ENCODE measurements around the gene MGMT.

Gene MGMT

GRCh38 chr10:129495256-129495655 is 28.2 kb downstream of the MGMT start:
- DNase-seq (ENCODE audit: low spot score), result no peak

GRCh38 chr10:129495698-129496097 is 28.7 kb downstream of the MGMT start:
- DNase-seq (ENCODE audit: low spot score), result no peak

- DNase-seq (ENCODE audit: low spot score), result no peak
These were observed 30.0 kb downstream of the MGMT start for GRCh38 chr10:129497013-129497412.

GRCh38 chr10:129498680-129499079 is 31.6 kb downstream of the MGMT start:
- DNase-seq (ENCODE audit: low spot score), result no peak

DNA sequence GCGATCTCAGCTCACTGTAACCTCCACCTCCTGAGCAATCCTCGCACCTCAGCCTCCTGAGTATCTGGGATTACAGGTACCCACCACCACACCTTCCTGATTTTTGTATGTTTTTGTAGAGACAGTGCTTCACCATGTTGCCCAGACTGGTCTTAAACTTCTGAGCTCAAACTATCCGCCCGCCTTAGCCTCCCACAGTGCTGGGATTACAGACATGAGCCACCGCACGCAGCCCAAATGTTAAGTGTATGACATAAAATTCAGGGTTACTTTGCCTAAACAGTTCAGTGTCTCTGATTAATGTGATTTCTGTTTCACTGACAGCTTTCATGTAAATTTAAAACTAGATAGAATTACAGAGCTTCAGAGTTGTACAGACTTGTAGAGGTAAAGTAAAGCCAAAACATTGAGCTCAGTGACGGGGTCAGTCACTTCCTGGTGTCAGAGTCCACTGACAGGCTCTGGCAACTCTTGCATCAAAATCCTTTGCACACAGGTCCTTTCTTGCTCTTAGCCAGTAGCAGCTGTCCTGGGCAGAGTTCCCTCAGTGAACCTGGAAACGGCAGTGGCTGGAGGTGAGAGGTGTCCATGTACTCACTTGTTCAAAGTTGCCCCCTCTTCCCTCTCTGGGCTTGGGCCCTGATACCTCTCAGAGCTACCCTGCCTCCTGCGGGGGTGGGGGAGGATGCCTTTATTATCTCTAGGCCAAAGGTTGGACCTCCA is 33.7 kb downstream of the MGMT start:
- DNase-seq (ENCODE audit: low spot score), result no peak

DNA sequence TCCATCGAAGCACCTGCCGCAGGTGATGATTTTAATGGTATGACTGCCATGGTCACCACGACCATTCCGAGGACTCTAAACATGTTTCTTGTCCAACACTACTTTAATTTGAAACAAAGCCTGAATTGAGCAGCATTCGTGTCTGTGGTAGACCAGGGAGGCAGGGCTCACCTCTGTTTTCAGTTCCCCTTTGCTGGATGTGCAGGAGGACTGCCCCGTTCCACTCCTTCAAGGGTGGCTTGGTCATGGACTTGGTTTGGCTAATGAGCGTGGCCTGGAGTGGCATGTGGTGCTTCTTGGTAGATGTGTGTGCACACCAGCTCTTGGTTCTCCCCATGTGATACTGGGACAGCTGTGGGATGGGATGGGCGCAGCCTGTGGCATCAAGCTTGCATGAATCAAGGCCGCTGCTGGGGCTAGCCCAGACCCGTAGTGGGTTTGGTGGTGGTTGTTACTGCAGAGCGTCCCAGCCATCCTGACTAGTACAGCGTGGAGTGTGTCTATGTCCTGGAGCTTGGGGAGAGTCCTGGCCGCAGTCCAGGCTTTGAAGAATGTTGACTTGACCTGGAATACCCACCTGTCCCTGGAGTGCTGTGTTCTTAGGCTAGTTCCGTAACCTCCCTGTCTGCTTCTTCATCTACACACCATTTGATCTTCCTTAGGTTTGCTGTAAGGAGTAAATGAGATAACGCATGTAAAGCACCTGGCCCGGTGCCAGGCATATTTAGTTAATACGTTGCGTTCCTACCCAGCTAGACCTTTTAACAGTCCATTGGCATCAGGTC is 34.8 kb downstream of the MGMT start:
- no peak for DNase-seq (ENCODE audit: low spot score)

DNA sequence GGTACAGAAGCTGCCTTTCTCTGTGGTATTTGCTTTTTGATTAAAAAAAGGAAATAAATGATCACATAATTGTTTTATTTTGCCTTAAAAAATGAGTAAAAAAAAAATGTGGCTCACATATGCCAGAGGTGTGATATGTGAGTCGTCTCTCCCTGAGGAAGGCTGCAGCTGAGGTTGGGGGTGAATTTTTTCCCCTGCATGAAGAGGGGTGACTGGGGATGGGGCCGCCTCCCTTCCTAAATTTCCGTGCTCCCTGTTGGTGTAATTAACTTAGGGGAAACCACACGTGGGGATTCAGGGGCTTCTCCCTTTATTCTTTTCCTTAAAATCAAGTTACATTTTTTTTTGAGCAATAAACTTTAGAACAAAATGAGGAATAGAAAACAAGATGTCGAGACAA is 35.4 kb downstream of the MGMT start:
- no peak for DNase-seq (ENCODE audit: low spot score)

DNA sequence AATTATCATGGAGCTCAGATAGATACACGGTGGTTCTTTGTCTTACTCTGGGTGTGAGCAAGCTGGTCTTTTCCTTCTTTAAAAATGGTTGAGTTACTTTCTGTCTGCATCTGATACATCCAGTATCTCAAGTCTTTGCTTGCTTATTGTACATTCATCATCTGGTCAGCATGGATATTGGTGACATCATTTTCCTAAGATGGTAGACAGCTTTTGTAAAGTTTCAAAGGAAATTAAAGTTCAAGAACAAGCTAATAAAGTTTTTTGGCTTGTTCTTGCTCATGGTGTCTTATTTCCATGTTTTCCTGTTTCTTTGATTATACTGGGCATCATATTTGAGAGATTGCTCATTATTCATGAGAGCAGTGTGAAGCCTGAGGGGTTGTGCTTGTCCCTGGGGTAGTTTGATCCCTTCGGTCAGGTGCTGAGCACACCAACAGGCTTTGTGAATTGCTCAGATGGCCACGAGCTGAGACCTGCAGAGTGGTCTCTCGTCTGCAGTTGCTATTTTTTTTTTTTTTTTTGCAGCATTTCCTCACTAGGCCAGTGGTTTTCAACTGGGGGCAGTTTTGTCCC is 38.5 kb downstream of the MGMT start:
- DNase-seq (ENCODE audit: low spot score), result no peak

DNA sequence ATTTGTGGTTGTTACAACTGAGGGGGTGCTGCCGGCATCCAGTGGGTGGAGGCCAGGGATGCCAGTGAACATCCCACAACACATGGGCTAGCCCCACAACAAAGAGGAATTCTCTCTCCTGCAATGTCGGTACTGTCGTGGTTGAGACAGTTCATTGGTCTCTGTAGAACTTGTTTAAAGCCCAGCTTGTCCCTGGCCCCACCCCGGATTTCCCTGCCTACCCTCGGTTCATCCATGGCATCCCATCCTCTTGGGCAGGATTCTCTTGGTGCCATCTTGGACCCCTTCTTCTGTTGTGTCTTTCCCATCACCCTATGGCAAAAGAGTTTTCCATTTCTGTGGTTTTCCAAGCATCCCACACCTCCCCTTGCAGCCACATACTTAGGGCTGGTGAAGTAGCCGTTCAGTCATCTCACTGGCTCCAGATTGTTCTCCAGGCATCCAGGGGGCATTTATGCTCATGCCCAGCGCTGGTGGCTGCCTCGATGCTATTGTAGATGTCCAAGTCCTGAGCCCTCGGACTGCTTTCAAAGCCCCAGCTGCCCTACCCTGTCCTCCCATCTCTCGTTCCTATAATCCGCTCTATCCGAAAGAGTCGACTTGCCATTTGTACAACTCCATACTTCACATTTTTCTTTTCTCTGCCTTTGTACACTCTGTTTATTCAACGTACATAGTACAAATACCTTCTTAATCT is 39.2 kb downstream of the MGMT start:
- no peak for DNase-seq (ENCODE audit: low spot score)

GRCh38 chr10:129507216-129507889 is 40.3 kb downstream of the MGMT start:
- DNase-seq (ENCODE audit: low spot score), result no peak

GRCh38 chr10:129509155-129509554 is 42.1 kb downstream of the MGMT start:
- no peak for DNase-seq (ENCODE audit: low spot score)

DNA sequence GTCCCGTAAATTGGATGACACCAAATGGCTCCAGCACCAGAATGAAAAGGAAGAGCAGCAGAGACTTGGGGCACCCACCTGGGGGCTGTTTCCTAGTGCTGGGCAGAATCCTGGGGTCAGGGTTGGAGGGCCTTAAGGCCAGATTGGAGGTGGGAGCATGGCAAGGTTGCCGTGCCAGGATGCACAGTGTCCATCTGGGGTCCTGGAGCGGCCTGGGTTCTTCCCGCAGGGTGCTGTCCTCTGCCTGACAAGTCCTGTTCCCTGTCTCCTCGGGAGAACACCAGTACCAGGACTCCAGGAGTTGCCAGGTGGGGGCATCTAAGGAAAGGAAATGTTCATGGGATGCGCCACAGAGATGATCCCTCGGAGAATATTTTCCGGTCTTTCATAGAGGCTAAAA is 42.8 kb downstream of the MGMT start:
- DNase-seq (ENCODE audit: low spot score), result no peak

DNA sequence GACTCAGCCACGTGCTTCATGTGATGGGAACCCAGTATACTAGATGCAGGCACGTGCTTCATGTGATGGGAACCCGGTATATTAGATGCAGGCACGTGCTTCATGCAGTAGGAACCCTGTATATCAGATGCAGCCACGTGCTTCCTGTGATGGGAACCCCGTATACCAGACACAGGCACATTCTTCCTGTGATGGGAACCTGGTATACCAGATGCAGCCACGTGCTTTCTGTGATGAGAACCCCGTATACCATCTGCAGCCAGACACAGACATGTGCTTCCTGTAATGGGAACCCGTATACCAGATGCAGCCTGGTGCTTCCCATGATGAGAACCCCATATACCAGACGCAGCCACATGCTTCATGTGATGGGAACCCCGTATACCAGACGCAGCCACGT is 44.0 kb downstream of the MGMT start:
- no peak for DNase-seq (ENCODE audit: low spot score)

GRCh38 chr10:129511758-129512157 is 44.7 kb downstream of the MGMT start:
- no peak for DNase-seq (ENCODE audit: low spot score)

- no peak for DNase-seq (ENCODE audit: low spot score)
These were observed 46.3 kb downstream of the MGMT start for GRCh38 chr10:129513312-129513711.

DNA sequence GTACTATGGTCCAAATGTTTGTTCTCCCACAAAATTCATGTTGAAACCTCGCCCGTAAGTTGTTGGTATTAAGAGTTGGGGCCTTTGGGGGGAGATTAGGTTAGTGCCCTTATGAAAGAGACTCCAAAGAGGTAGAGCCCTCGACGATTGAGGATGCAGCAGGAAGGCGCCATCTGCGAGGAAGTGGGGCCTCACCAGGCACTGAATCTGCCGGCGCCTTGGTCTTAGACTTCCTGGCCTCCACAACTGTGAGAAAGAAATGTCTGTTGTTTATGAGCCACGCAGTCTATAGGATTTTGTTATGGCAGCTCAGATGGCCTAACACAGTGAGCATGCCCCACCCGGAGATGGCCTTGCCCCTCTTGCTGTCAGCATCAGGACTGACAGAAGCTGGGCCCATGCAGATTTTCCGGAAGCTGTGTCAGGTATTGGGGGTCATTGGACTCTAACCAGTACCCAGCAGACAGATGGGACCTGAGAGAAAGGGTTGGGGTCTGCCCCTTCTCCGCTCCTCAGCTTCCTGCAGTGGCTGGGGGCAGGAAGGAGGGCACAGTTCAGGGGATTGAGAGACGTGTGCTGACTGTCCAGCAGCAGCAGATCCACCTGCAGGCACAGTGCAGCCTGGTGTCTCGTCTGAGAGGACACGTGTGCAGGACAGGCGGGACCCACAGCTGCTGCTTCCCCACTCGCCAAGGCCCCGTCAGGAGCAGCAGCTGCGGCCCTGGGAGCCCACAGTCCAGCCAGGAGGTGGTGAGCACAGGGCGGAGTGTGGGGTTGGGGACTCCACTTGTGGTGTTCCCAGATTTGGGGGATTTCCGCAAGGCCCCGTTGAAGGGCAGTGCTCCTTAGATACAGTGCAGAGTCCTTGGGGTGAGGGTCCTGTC is 47.8 kb downstream of the MGMT start:
- no peak for DNase-seq (ENCODE audit: low spot score)

- DNase-seq (ENCODE audit: low spot score), result no peak
These were observed 50.0 kb downstream of the MGMT start for GRCh38 chr10:129516846-129517679.

- no peak for DNase-seq (ENCODE audit: low spot score)
These were observed 50.6 kb downstream of the MGMT start for GRCh38 chr10:129517680-129518057.

DNA sequence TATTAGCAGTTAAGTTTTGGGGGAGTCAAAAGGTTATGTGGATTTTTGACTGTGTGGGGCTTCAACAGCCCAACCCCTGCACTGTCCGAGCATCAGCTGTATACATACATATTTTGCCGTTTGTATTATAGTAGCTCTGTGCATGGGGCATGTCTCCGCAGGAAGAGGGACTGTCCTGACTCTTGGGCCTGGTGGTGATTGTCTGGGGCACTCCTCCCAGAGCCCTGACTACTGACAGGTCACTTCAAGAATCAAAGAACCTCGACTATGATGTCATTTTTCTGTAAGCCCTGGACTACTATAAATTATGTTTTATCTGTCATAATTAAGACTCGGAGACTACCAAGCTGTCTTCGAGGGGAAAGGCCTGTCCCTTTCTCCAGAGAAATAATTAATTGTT is 51.8 kb downstream of the MGMT start:
- DNase-seq (ENCODE audit: low spot score), result no peak

DNA sequence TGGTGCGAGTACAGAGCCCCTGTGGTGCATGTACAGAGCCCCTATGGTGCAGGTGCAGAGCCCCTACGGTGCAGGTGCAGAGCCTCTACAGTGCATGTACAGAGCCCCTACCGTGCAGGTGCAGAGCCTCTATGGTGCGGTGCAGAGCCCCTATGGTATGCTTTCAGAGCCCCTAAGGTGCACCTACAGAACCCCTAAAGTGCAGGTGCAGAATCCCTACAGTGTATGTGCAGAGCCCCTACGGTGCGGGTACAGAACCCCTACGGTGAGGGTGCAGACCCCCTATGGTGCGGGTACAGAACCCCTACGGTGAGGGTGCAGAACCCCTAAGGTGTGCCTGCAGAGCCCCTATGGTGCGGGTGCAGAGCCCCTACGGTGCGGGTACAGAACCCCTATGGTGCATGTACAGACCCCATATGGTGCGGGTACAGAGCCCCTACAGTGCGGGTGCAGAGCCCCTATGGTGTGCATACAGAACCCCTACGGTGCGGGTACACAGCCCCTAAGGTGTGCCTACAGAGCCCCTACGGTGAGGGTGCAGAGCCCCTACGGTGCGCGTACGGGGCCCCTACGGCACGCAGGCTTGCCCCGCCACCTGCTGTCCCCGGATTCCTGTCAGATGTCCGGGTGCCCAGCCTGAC is 53.5 kb downstream of the MGMT start:
- DNase-seq (ENCODE audit: low spot score), result no peak
